Ascending aorta (tissue), 2 donors: ENCODE measurements around the gene FXYD7. TPM values are rescaled to one million over a fixed set of nuclear protein-coding genes. Genes with fewer than 3 reads are reported as not detected.

ENCODE experiments used
- DNase-seq, 2 donors: peaks; one replicate each; pipeline ENCODE4 v3.0.0-alpha.2; 2019; ENCODE audit warnings: low spot score in 2 of 2
- H3K27ac ChIP-seq, 2 donors: fragments of 200-600 bp; sonication (generic); one replicate each; pipeline ENCODE4 v1.5.1; 2016 to 2017; ENCODE audit warnings: mild to moderate bottlenecking in 1 of 2
- H3K27me3 ChIP-seq: fragments of 200-600 bp; sonication (generic); one replicate; pipeline ENCODE4 v1.5.1; 2017
- H3K36me3 ChIP-seq, 2 donors: fragments of 200-600 bp; sonication (generic); one replicate each; pipeline ENCODE4 v1.5.1; 2016
- H3K4me1 ChIP-seq, 2 donors: fragments of 200-600 bp; sonication (generic); one replicate each; pipeline ENCODE4 v1.5.1; 2016 to 2017; ENCODE audit warnings: mild to moderate bottlenecking in 1 of 2
- H3K4me3 ChIP-seq, 2 donors: fragments of 200-600 bp; sonication (generic); one replicate each; pipeline ENCODE4 v1.5.1; 2016 to 2017; ENCODE audit warnings: mild to moderate bottlenecking in 1 of 2
- H3K9me3 ChIP-seq, 2 donors: fragments of 200-600 bp; sonication (generic); one replicate each; pipeline ENCODE4 v1.5.1; 2016
- intact Hi-C: fragments of 100-400 bp; cut with DNase I; formaldehyde crosslinking; loops from one replicate; pipeline ENCODE4 v1.15.1; 2023
- total RNA-seq: library from RNA; depleted of rRNA; stranded (reverse); fragments of >200 nt; gene quantifications from one replicate; pipeline ENCODE4 v1.1.0, GENCODE V29; 2016
- TF ChIP-seq, protein P1 (sequence below), 3 experiments: fragments of 200-600 bp in 2 of 3; fragments of 450-650 bp in 1 of 3; sonication (generic) in 2 of 3; IDR thresholded peaks; one replicate each; pipeline ENCODE4 v1.5.1; 2016 to 2019; ENCODE audit warnings: antibody characterized with exemption in 3 of 3, mild to moderate bottlenecking in 1 of 3, moderate library complexity in 1 of 3

Gene FXYD7
- total RNA-seq, 1 donor from 2014 or later = not detected

DNA sequence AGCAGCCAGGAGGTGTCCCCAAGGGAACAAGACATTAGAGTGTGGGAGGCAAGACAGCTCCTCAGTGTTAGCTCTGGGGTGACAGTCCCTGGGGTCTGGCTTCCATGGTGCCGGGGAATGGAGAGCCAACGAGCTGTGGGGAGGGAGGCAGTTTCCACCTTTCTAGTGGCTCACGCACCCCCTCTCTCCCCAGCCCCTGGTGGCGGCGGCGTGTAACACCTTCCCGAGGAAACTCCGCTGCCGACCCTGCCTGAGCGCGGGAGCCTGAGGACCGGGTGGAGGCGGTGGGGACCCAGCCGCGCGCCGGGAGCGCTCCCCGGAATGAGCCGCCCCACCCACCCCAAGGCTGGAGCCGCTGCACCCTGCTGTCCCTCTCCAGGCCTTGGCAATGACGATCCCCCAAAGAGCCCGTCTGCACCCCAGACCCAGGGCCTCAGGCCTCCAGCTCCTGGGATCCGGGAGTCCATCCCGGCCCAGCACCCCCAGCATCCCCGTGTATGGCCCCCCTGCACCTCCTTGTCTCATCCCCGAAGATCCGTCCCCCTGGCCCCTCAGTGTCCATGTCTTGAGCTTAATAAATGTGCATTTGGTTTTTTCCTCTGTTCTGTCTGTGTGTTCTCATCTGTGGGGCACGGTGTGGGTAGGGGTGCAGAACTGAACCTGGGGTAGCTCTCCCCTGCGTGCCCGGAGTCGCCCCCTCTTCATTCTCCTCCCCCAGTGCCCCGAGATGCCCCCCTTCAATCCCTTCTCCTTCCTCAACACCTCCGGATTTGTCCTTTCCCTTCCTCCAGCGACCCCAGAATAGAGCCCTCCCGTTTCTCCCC is 10.9 kb downstream of the FXYD7 start:
- intact Hi-C loops = loop anchor here (1.0 kb wide), 1 partner anchor 13 kb away; no protein-coding TSS in a partner anchor
- H3K27me3 ChIP-seq = no peaks in the 10 kb centered on the region
- TF ChIP-seq, protein P1, sequence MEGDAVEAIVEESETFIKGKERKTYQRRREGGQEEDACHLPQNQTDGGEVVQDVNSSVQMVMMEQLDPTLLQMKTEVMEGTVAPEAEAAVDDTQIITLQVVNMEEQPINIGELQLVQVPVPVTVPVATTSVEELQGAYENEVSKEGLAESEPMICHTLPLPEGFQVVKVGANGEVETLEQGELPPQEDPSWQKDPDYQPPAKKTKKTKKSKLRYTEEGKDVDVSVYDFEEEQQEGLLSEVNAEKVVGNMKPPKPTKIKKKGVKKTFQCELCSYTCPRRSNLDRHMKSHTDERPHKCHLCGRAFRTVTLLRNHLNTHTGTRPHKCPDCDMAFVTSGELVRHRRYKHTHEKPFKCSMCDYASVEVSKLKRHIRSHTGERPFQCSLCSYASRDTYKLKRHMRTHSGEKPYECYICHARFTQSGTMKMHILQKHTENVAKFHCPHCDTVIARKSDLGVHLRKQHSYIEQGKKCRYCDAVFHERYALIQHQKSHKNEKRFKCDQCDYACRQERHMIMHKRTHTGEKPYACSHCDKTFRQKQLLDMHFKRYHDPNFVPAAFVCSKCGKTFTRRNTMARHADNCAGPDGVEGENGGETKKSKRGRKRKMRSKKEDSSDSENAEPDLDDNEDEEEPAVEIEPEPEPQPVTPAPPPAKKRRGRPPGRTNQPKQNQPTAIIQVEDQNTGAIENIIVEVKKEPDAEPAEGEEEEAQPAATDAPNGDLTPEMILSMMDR (IDR thresholded peaks at IDR 0.05) = peak; percentile 45 to 59 (median 59)
- H3K4me1 ChIP-seq = peaks cover 11 to 15% of the 10 kb centered on the region in 2 donors
- H3K27ac ChIP-seq = peak overlapping the region; percentile 62 to 69
- H3K36me3 ChIP-seq = peaks cover 9 to 11% of the 10 kb centered on the region in 2 donors
- H3K4me3 ChIP-seq = peak overlapping the region; percentile 52 to 88
- no peaks in the 10 kb centered on the region for H3K9me3 ChIP-seq
- DNase-seq = no peak

DNA sequence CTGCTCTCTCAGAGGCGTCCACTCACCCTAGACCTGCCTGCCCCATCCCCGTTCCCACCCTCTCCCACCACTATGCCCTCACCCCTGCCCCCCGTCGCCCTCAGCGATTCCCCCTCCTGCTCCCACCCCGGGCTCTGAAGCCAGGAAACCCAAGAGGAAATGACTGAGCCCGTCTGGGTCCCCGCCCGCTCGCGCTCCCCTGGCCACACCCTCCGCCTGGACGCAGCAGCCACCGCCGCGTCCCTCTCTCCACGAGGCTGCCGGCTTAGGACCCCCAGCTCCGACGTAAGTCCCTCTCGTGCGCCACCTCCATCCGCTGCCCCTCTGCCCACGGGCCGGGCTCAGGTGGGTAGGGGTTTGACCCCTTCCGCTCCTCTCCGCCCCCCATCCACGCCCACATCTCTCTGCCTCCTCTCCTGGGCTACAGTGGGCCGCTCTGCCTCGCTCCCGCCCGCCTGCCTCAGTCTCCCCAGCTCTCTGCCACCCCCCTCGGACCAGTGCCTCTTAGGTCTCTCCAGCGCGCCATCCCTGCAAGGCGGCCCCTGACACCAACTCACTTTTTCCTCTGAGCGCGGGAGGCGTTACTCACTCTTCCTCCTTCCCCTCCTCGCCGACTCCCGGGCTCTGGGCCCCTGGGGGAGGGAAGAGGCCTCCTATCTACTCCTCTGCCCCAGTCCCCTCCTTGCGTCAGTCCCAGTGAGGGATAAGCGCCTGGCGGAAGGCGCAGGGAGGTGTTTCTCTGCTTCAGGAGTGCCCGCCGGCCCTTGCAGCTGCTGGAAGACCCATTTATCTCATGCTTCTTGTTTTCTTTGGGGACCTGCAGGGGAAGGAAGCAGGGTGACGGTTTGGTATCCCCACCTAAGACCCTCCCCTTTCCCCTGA is 11.7 kb downstream of the FXYD7 start, which contains the start of gene FXYD5:
Gene FXYD5, plus strand, starts transcription at position 211 of the 882 bp plus-strand sequence. CDS start 816 bp downstream, outside the sequence.
- peaks cover 11 to 15% of the 10 kb centered on the region in 2 donors for H3K4me1 ChIP-seq
- intact Hi-C loops = loop anchor here (1.0 to 5.0 kb wide), 2 partner anchors 13 to 113 kb away; partner anchors contain the start of gene USF2

DNA sequence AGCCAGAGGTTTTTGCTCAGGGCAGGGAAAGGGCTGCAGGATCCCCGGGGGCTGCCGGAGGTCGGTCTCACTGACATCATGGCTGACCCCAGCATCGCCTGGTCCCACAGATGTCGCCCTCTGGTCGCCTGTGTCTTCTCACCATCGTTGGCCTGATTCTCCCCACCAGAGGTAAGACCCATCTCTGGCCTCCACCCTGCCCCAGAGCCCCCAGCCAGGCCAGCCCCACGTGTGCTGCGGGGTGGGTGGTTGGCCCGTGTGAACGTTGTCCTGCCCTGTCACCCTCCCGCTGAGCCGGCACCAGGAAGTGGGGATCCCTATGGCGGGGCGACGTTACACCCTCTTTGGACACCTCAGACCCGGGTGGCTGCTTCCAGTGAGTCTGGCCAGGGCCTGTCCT is 12.4 kb downstream of the FXYD7 start:
- H3K9me3 ChIP-seq = no peaks in the 10 kb centered on the region
- peak overlapping the region; percentile 62 to 69 for H3K27ac ChIP-seq
- H3K4me3 ChIP-seq = peak overlapping the region; percentile 52 to 88
- intact Hi-C loops = loop anchor here (5.0 kb wide), 1 partner anchor 112 kb away; the partner anchor contains the start of gene USF2
- no peaks in the 10 kb centered on the region for H3K27me3 ChIP-seq
- H3K36me3 ChIP-seq = peaks cover 15 to 24% of the 10 kb centered on the region in 2 donors
- TF ChIP-seq, protein P1 (IDR thresholded peaks at IDR 0.05) = no peak
- no peak for DNase-seq
- peaks cover 11 to 15% of the 10 kb centered on the region in 2 donors for H3K4me1 ChIP-seq

More for the DNA sequence above, 11.7 kb downstream of the FXYD7 start, which contains the start of gene FXYD5:
- Histone ChIP-seq H3K27ac (peak within 1 kb of the TSS; percentile 62 to 69), H3K27me3 (no peaks in the 10 kb centered on the region), H3K9me3 (no peaks in the 10 kb centered on the region), H3K4me3 (peak within 1 kb of the TSS; percentile 52 to 88), H3K36me3 (peaks cover 10 to 20% of the 10 kb centered on the region in 2 donors)
- TF ChIP-seq, protein P1 (IDR thresholded peaks at IDR 0.05) = no peak
- DNase-seq = peak; percentile 48 to 85

DNA sequence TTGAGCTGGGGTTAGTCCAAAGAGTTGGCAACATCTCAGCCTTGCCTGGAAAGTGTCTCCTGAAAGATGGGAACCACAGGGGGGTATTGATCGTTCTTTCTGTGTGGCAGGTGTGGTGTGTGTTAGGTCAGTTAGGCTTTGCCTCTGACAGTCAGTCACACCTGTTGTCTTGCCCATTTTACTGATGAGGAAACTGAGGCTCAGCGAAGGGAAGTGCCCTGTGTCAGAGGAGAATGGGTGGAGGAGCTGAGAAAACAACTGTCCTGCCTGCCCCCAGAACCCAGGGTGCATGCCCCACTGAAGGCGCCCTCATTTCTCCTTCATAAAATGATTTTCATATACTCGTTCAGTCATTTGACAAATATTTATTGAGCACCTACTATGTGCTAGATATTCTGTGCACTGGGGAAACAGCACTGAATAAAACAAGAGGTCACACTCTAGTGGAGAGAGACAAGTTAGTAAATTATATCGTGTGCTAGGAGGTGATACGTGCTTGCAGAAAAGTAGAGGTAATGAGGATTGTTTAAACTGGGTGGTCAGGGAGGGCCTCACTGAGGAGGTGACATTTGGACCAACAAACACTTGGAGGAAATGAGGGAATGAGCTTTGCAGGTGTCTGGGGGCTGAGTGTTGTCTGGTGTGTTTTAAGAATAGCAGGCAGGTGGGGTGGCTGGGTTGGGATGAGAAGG is 13.1 kb downstream of the FXYD7 start:
- no peaks in the 10 kb centered on the region for H3K27me3 ChIP-seq
- peaks cover 17 to 31% of the 10 kb centered on the region in 2 donors for H3K36me3 ChIP-seq
- peak overlapping the region; percentile 52 to 88 for H3K4me3 ChIP-seq
- TF ChIP-seq, protein P1 (IDR thresholded peaks at IDR 0.05) = no peak
- intact Hi-C loops = loop anchor here (5.0 kb wide), 1 partner anchor 111 kb away; the partner anchor contains the start of gene USF2
- H3K4me1 ChIP-seq = peaks cover 11 to 15% of the 10 kb centered on the region in 2 donors
- H3K27ac ChIP-seq = peak overlapping the region; percentile 62 to 69
- DNase-seq = no peak
- H3K9me3 ChIP-seq = no peaks in the 10 kb centered on the region

DNA sequence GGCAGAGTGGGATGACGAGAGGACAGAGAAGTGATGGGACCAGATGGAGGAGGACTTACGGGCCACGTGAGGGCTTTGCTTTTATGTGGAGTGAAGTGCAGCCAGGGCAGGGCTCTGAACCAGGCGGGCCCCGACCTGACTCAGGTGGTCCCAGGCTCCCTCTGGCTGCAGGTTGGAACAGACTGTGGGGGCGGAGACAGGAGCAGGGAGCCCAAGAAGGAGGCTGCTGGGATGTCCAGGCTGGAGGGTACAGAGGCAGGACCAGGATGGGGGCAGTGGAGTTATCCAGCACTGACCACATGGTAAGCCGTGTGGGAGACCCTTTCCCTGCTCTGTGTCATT is 13.6 kb downstream of the FXYD7 start:
- TF ChIP-seq, protein P1 (IDR thresholded peaks at IDR 0.05) = no peak
- no peak for DNase-seq
- H3K36me3 ChIP-seq = peaks cover 21 to 36% of the 10 kb centered on the region in 2 donors
- no peaks in the 10 kb centered on the region for H3K9me3 ChIP-seq
- H3K4me3 ChIP-seq = no peak overlapping the region
- no peak overlapping the region for H3K27ac ChIP-seq
- H3K4me1 ChIP-seq = peaks cover 11 to 15% of the 10 kb centered on the region in 2 donors
- intact Hi-C loops = loop anchor here (5.0 kb wide), 1 partner anchor 111 kb away; the partner anchor contains the start of gene USF2
- no peaks in the 10 kb centered on the region for H3K27me3 ChIP-seq
